ENCODE measurements around the gene METTL5. TPM values are rescaled to one million over a fixed set of nuclear protein-coding genes. Genes with fewer than 3 reads are reported as not detected.
"Not testable (repeated sequence)": the region's sequence is repeated elsewhere in the genome, so short reads cannot be mapped to it uniquely, and the experiment has no call there.

The METTL5 gene
- total RNA-seq, 4 donors from 2014 or later = 49.8 to 77.3 (median 57.4) TPM

GRCh38 chr2:169865492-169865891 is 40.8 kb upstream of the METTL5 start:
- TF ChIP-seq CTCF (IDR thresholded peaks at IDR 0.05) = no peak
- no peak for TF ChIP-seq POLR2A (IDR thresholded peaks at IDR 0.05)
- 88 to 94% methylated on average over 2 of the region's 2 CpGs for WGBS, 2 donors
- Histone ChIP-seq H3K36me3 (no peaks in the 10 kb centered on the region), H3K27ac (no peak overlapping the region), H3K4me1 (peaks cover 7 to 21% of the 10 kb centered on the region in 2 donors), H3K4me3 (replicated peaks in 1 of 3) (no peak overlapping the region), H3K9me3 (no peaks in the 10 kb centered on the region), H3K27me3 (no peaks in the 10 kb centered on the region)
- no peak for DNase-seq
- intact Hi-C loops (cut with DNase I) = no loop called here

- intact Hi-C loops (cut with DNase I) = no loop called here
- Histone ChIP-seq H3K27me3 (no peaks in the 10 kb centered on the region), H3K27ac (no peak overlapping the region), H3K4me1 (peaks cover 15 to 19% of the 10 kb centered on the region in 2 donors), H3K4me3 (replicated peaks in 1 of 3) (no peak overlapping the region), H3K9me3 (no peaks in the 10 kb centered on the region), H3K36me3 (no peaks in the 10 kb centered on the region)
- no peak for DNase-seq
- WGBS, 2 donors = 90% methylated on average over 2 of the region's 2 CpGs
- TF ChIP-seq CTCF (IDR thresholded peaks at IDR 0.05) = no peak
- no peak for TF ChIP-seq POLR2A (IDR thresholded peaks at IDR 0.05)
These were observed 38.1 kb upstream of the METTL5 start for GRCh38 chr2:169862816-169863215.

GRCh38 chr2:169860149-169860548 is 35.4 kb upstream of the METTL5 start:
- H3K4me1 ChIP-seq = peaks cover 15 to 22% of the 10 kb centered on the region in 2 donors
- no peak for DNase-seq
- H3K36me3 ChIP-seq = no peaks in the 10 kb centered on the region
- TF ChIP-seq CTCF (IDR thresholded peaks at IDR 0.05) (no peak), POLR2A (IDR thresholded peaks at IDR 0.05) (no peak)
- no peaks in the 10 kb centered on the region for H3K9me3 ChIP-seq
- H3K4me3 ChIP-seq (replicated peaks in 1 of 3) = no peak overlapping the region
- no peak overlapping the region for H3K27ac ChIP-seq
- no peaks in the 10 kb centered on the region for H3K27me3 ChIP-seq
- intact Hi-C loops (cut with DNase I) = no loop called here
- WGBS, 2 donors = 96 to 97% methylated on average over 4 of the region's 4 CpGs

- Histone ChIP-seq H3K27ac (no peak overlapping the region), H3K4me3 (replicated peaks in 1 of 3) (no peak overlapping the region), H3K4me1 (peaks cover 15 to 29% of the 10 kb centered on the region in 2 donors), H3K36me3 (no peaks in the 10 kb centered on the region), H3K9me3 (no peaks in the 10 kb centered on the region), H3K27me3 (no peaks in the 10 kb centered on the region)
- intact Hi-C loops (cut with DNase I) = no loop called here
- TF ChIP-seq POLR2A (IDR thresholded peaks at IDR 0.05) (no peak), CTCF (IDR thresholded peaks at IDR 0.05) (no peak)
- no peak for DNase-seq
- WGBS, 2 donors = 95 to 98% methylated on average over 4 of the region's 4 CpGs
These were observed 34.7 kb upstream of the METTL5 start for GRCh38 chr2:169859423-169859822.

- 66 to 87% methylated on average over 12 to 26 of the region's 42 CpGs for WGBS, 2 donors
- H3K27me3 ChIP-seq; H3K36me3 ChIP-seq; DNase-seq; H3K4me3 ChIP-seq (replicated peaks in 1 of 3); H3K27ac ChIP-seq; H3K9me3 ChIP-seq; intact Hi-C loops (cut with DNase I): not testable (repeated sequence)
- peaks cover 8 to 26% of the 10 kb centered on the region in 2 donors for H3K4me1 ChIP-seq
These were observed 30.9 kb upstream of the METTL5 start for GRCh38 chr2:169855281-169856258.
